ENCODE data around the gene GPC3. TPM values are rescaled to one million over a fixed set of nuclear protein-coding genes. Genes with fewer than 3 reads are reported as not detected.

GPC3 gene
- total RNA-seq, 1 experiment from 2014 or later = not detected

- Histone ChIP-seq H3K27ac (no peak overlapping the region), H3K9me2 (ENCODE audit: insufficient read depth) (no peaks in the 10 kb centered on the region), H3K4me3 (no peak overlapping the region), H3K9me3 (ENCODE audit: insufficient read depth, low read depth) (no peaks in the 10 kb centered on the region), H3K79me2 (ENCODE audit: low read depth) (no peaks in the 10 kb centered on the region), H3F3A (ENCODE audit: insufficient read depth, low read depth) (no peaks in the 10 kb centered on the region), H4K20me1 (ENCODE audit: insufficient read depth) (no peaks in the 10 kb centered on the region), H3K4me1 (replicated peaks; ENCODE audit: insufficient read depth) (no peaks in the 10 kb centered on the region), H3K4me2 (no peak overlapping the region), H3K36me3 (ENCODE audit: low read depth) (no peaks in the 10 kb centered on the region), H3K27me3 (ENCODE audit: insufficient read depth, low read depth) (no peaks in the 10 kb centered on the region), H2AFZ (no peak overlapping the region)
- ChIA-PET POLR2A (ENCODE audit: unreplicated experiment) (no interaction called here), CTCF (no interaction called here)
- BruUV-seq (replicated peaks) = no TSS peak
- TF ChIP-seq EZH2 (IDR thresholded peaks at IDR 0.05; ENCODE audit: low read depth) = no peak
- no peak for DNase-seq
- intact Hi-C loops (cut with micrococcal nuclease; ENCODE audit: unreplicated experiment) = no loop called here
These were observed 25.4 kb downstream of the GPC3 start for GRCh38 chrX:133959972-133960371.

GRCh38 chrX:133958997-133959688 lies 26.3 kb downstream of the GPC3 start:
- intact Hi-C loops (cut with micrococcal nuclease; ENCODE audit: unreplicated experiment) = no loop called here
- no TSS peak for BruUV-seq (replicated peaks)
- H3K4me2 ChIP-seq = no peak overlapping the region
- H3K27ac ChIP-seq = no peak overlapping the region
- no peaks in the 10 kb centered on the region for H3K4me1 ChIP-seq (replicated peaks; ENCODE audit: insufficient read depth)
- H3K27me3 ChIP-seq (ENCODE audit: insufficient read depth, low read depth) = no peaks in the 10 kb centered on the region
- no peak overlapping the region for H3K4me3 ChIP-seq
- no peaks in the 10 kb centered on the region for H3K79me2 ChIP-seq (ENCODE audit: low read depth)
- no peaks in the 10 kb centered on the region for H3K9me3 ChIP-seq (ENCODE audit: insufficient read depth, low read depth)
- no peaks in the 10 kb centered on the region for H3K9me2 ChIP-seq (ENCODE audit: insufficient read depth)
- ChIA-PET POLR2A (ENCODE audit: unreplicated experiment) (no interaction called here), CTCF (no interaction called here)
- no peak for DNase-seq
- no peak overlapping the region for H2AFZ ChIP-seq
- no peaks in the 10 kb centered on the region for H3F3A ChIP-seq (ENCODE audit: insufficient read depth, low read depth)
- no peak for TF ChIP-seq CTCF (conservative IDR thresholded peaks at IDR 0.05)
- no peak for TF ChIP-seq EZH2 (IDR thresholded peaks at IDR 0.05; ENCODE audit: low read depth)
- H4K20me1 ChIP-seq (ENCODE audit: insufficient read depth) = no peaks in the 10 kb centered on the region
- no peaks in the 10 kb centered on the region for H3K36me3 ChIP-seq (ENCODE audit: low read depth)

GRCh38 chrX:133956570-133957340 lies 28.6 kb downstream of the GPC3 start:
- no peak overlapping the region for H2AFZ ChIP-seq
- no peak overlapping the region for H3K4me3 ChIP-seq
- H3K36me3 ChIP-seq (ENCODE audit: low read depth) = no peaks in the 10 kb centered on the region
- no peaks in the 10 kb centered on the region for H3K4me1 ChIP-seq (replicated peaks; ENCODE audit: insufficient read depth)
- H3K27me3 ChIP-seq (ENCODE audit: insufficient read depth, low read depth) = no peaks in the 10 kb centered on the region
- CTCF ChIA-PET = no interaction called here
- H3F3A ChIP-seq (ENCODE audit: insufficient read depth, low read depth) = no peaks in the 10 kb centered on the region
- BruUV-seq (replicated peaks) = no TSS peak
- H3K27ac ChIP-seq = no peak overlapping the region
- H3K79me2 ChIP-seq (ENCODE audit: low read depth) = no peaks in the 10 kb centered on the region
- POLR2A ChIA-PET (ENCODE audit: unreplicated experiment) = no interaction called here
- no peak for DNase-seq
- H3K4me2 ChIP-seq = no peak overlapping the region
- intact Hi-C loops (cut with micrococcal nuclease; ENCODE audit: unreplicated experiment) = no loop called here
- no peaks in the 10 kb centered on the region for H3K9me2 ChIP-seq (ENCODE audit: insufficient read depth)
- H3K9me3 ChIP-seq (ENCODE audit: insufficient read depth, low read depth) = no peaks in the 10 kb centered on the region
- TF ChIP-seq EZH2 (IDR thresholded peaks at IDR 0.05; ENCODE audit: low read depth) (no peak), CTCF (conservative IDR thresholded peaks at IDR 0.05) (no peak)
- H4K20me1 ChIP-seq (ENCODE audit: insufficient read depth) = no peaks in the 10 kb centered on the region
